IPS-15b (cell line): ENCODE measurements around the gene FAM120A.

Experiments
- H3K27me3 ChIP-seq: one replicate; pipeline ENCODE4 v1.6.1; 2013; ENCODE audit warnings: low read length; ENCODE audit not compliant: control insufficient read depth, insufficient read depth
- H3K36me3 ChIP-seq: one replicate; pipeline ENCODE4 v1.6.1; 2013; ENCODE audit warnings: low read length; ENCODE audit not compliant: control insufficient read depth, insufficient read depth
- H3K4me1 ChIP-seq: one replicate; pipeline ENCODE4 v1.6.1; 2013; ENCODE audit warnings: mild to moderate bottlenecking, low read length; ENCODE audit not compliant: control insufficient read depth, insufficient read depth
- H3K4me3 ChIP-seq: one replicate; pipeline ENCODE4 v1.5.1; 2013; ENCODE audit warnings: low read depth, low read length
- H3K9ac ChIP-seq: one replicate; pipeline ENCODE4 v1.6.1; 2013; ENCODE audit warnings: low read depth, mild to moderate bottlenecking, low read length
- H3K9me3 ChIP-seq: one replicate; pipeline ENCODE4 v1.6.1; 2013; ENCODE audit warnings: mild to moderate bottlenecking, low read length; ENCODE audit not compliant: control insufficient read depth, insufficient read depth

Gene FAM120A

DNA sequence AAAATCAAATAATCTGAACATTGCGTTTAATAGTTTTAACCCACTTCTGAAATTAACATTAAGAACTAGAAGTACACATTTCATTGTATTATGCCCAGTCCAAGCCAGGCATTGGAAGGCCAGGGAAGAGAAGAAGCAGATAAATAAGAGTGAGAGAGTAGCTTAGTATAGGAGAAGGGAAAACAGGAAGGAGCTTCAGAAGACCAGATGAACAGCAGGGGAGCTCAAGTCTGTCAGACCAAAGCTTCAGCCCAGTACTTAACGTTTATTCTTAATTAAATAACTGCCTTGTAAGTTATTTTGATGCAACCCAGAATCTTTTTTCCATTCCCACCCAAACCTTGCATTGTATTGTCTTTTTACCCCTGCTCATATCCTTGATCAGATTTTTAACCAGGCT, 13.4 kb downstream of the FAM120A start:
- no peaks in the 10 kb centered on the region for H3K36me3 ChIP-seq
- no peak overlapping the region for H3K9ac ChIP-seq
- no peak overlapping the region for H3K4me3 ChIP-seq
- no peaks in the 10 kb centered on the region for H3K27me3 ChIP-seq
- peaks cover 42% of the 10 kb centered on the region for H3K4me1 ChIP-seq
- no peaks in the 10 kb centered on the region for H3K9me3 ChIP-seq

DNA sequence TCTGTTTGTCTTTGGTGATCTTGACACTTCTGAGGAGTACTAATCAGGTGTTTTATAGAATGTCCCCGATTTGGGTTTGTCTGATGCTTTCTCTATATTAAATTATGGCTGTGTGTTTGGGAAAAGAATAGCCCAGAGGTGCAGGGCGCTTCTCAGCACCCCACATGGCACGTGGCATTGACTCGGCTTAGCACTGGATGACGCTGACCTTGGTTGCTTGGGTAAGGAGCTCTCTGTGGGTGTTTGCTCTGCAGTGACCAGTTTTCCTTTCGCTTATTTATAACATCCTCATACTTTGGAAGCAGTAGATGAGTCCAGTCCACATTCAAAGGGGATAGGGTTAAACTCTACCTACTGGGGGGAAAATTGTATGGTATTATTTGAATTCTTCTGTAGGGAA, 14.4 kb downstream of the FAM120A start:
- Histone ChIP-seq H3K9ac (no peak overlapping the region), H3K4me1 (peaks cover 39% of the 10 kb centered on the region), H3K9me3 (no peaks in the 10 kb centered on the region), H3K36me3 (no peaks in the 10 kb centered on the region), H3K27me3 (no peaks in the 10 kb centered on the region), H3K4me3 (no peak overlapping the region)

DNA sequence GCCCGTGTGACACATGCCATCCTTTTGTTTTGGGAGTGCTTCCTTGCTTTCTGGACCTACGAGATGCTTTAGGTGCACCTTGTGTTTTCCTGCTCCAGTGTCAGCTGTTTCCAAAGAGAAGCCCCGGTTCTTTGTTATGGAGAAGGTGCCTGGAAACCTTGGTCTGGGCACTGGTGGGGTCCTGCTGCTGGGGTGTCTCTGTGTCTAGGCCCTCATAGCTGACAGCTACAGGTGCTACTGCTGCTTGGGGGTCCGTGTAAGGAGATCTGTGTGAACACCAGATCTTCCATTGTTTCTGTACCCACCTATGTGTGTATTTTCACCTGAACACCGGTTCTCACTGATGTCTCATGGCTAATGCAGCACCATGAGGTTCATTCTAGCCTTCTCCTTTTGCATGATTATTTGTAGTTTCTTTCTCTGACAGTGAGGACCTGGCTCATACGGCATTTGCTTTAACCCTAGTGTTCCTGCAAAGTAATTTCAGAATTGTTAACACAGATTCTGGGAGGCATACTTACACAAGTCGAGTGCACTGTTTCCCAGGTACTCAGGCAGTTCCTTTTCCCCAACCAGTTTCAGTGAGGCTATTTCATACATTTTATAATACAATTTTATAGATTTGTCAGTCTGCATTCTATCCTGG, 15.1 kb downstream of the FAM120A start:
- Histone ChIP-seq H3K9me3 (no peaks in the 10 kb centered on the region), H3K4me3 (no peak overlapping the region), H3K9ac (no peak overlapping the region), H3K27me3 (no peaks in the 10 kb centered on the region), H3K4me1 (peaks cover 37% of the 10 kb centered on the region), H3K36me3 (no peaks in the 10 kb centered on the region)

DNA sequence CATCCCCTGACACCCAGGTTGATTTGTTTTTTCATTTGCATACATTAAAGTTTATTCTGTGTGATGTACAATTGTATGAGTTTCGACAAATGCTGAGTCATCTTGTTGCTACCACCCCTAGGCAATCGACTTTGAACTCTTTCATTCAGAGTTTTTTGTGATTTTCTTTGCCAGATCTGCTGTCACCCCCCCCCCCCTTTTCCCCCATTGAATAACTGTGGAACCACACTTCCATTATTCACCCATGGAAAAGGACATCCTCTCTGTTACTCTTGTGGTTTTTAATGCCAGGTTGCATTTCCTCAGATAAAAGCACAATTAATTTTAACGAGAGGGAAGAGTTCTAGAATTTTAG, 15.6 kb downstream of the FAM120A start:
- Histone ChIP-seq H3K27me3 (no peaks in the 10 kb centered on the region), H3K9me3 (no peaks in the 10 kb centered on the region), H3K4me1 (peaks cover 37% of the 10 kb centered on the region), H3K4me3 (no peak overlapping the region), H3K36me3 (no peaks in the 10 kb centered on the region), H3K9ac (no peak overlapping the region)

DNA sequence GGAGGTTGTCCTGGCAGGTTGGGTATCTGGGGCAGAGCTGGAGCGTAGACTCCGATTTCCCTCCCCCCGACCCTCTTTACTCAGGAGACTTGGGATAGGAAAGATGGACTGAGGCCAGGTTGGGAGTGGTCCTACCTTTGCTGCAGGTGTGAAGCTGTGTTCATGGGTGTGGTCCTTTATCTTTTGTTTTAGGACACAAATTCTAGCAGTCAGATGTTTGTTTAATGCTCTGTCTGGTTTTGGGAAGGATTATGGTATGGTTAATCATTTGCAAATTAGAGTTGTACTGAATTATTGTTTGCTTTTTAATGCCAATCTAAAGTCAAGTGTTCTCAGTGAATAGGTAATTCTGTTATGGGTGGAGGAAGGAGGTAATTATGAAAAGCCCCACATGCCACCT, 16.0 kb downstream of the FAM120A start:
- no peaks in the 10 kb centered on the region for H3K27me3 ChIP-seq
- no peaks in the 10 kb centered on the region for H3K9me3 ChIP-seq
- no peak overlapping the region for H3K4me3 ChIP-seq
- H3K9ac ChIP-seq, result no peak overlapping the region
- H3K36me3 ChIP-seq, result no peaks in the 10 kb centered on the region
- H3K4me1 ChIP-seq, result peaks cover 37% of the 10 kb centered on the region

DNA sequence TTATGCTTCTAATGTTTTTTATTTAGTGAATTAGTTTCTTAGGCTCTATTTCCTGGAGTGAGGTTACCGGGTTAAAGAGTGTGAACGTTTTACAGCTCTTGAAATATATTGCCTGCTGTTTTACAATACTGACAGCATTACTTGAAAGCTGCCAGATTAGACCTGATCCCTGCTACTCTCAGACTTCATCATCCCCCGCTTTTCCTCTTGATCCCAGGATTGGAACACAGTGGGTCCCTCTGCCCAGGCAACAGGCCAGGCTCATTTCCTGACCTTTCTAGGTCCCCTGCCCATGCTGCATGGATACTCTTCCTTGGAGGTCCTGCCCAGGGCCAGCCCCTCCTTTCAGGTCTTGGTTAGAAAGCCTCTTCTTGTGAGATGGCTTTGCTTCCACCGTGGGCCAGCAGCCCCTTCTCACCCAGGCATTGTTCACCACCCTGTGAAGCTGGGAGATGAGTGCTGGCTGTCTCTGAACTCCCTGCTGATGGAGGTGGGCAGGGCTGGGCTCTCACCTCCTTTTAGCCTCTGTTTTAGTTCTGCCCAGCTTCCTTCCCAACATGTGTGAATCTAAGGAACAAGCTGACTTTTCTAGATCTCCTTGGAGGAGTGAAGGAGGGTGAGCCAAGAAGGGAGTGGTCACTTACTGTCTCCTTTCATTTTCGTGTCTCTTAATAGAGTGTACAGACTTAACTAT, 17.4 kb downstream of the FAM120A start:
- no peaks in the 10 kb centered on the region for H3K36me3 ChIP-seq
- no peak overlapping the region for H3K9ac ChIP-seq
- H3K4me1 ChIP-seq, result peaks cover 34% of the 10 kb centered on the region
- H3K4me3 ChIP-seq, result no peak overlapping the region
- H3K27me3 ChIP-seq, result no peaks in the 10 kb centered on the region
- H3K9me3 ChIP-seq, result no peaks in the 10 kb centered on the region

DNA sequence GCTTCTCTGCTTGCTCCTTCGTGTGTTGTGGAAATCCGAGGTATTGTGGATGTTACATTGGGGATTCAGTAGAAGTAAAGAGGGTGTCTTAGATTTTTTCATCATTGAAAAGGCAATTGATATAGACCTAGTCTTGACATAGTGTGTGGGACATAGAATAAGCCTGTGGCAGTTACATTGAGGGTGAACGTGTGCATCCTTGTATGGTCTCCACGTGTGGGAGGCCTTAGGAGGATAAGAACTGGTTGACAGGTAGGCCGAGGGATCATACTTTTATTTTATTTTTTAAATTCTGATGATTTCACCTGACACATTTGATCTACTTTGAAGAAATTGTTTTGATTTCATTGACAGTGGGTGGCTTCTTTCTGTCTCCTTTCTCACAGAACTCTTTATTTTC, 18.9 kb downstream of the FAM120A start:
- Histone ChIP-seq H3K4me1 (peaks cover 22% of the 10 kb centered on the region), H3K36me3 (no peaks in the 10 kb centered on the region), H3K4me3 (no peak overlapping the region)

DNA sequence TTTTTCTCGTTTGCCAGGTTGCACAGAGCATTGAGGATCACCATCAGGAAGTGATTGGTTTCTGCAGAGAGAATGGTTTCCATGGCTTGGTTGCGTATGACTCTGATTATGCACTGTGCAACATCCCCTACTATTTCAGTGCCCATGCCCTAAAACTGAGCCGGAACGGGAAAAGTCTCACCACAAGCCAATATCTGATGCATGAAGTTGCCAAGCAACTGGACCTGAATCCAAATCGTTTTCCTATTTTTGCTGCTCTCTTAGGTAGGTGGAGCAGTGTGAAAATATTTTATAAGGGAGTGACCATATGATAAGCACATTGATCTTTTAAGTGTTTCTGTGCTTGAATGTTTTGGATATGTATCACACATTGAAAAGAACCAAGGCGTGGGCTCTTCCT, 19.6 kb downstream of the FAM120A start:
- no peaks in the 10 kb centered on the region for H3K36me3 ChIP-seq
- H3K9ac ChIP-seq, result no peak overlapping the region
- H3K9me3 ChIP-seq, result no peaks in the 10 kb centered on the region
- peaks cover 18% of the 10 kb centered on the region for H3K4me1 ChIP-seq
- H3K4me3 ChIP-seq, result no peak overlapping the region
- H3K27me3 ChIP-seq, result no peaks in the 10 kb centered on the region

More for the DNA sequence above, 18.9 kb downstream of the FAM120A start:
- Histone ChIP-seq H3K27me3 (no peaks in the 10 kb centered on the region), H3K9me3 (no peaks in the 10 kb centered on the region), H3K9ac (no peak overlapping the region)

DNA sequence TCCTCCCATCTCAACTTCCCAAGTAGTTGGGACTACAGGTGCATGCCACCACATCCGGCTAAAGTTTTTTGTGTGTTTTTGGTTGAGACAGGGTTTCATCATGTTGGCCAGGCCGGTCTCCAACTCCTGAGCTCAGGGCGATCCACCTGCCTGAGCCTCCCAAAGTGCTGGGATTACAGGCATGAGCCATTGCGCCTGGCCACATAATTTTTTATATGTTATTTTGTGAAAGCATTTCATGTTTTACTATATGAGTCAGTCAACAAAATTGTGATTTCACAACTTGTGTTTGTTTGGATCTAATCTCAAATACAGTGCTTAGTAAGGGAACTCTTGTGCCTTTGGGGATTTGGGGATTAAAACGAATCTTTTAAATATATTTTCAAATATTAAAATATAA, 21.9 kb downstream of the FAM120A start:
- no peak overlapping the region for H3K9ac ChIP-seq
- peaks cover 8% of the 10 kb centered on the region for H3K4me1 ChIP-seq
- no peaks in the 10 kb centered on the region for H3K9me3 ChIP-seq
- H3K27me3 ChIP-seq, result no peaks in the 10 kb centered on the region
- no peaks in the 10 kb centered on the region for H3K36me3 ChIP-seq
- H3K4me3 ChIP-seq, result no peak overlapping the region

DNA sequence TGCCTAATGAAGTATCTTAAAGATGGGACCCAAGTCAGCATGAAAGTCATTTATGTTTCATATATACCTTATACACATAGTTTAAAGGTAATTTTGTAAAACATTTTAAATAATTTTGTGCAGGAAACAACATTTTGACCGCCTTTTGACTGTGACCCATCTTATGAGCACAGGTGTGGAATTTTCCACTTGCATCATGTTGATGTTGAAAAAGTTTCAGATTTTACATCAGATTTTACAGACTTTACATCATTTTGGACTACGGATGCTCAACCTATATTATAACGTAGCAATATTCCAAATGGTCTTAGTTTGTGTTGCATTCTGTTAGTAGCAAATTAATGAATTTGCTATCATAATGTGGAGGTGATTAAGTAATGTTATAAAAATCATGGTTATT, 23.6 kb downstream of the FAM120A start:
- H3K4me3 ChIP-seq, result no peak overlapping the region
- H3K36me3 ChIP-seq, result no peaks in the 10 kb centered on the region
- H3K4me1 ChIP-seq, result peaks cover 3% of the 10 kb centered on the region
- H3K9ac ChIP-seq, result no peak overlapping the region
- H3K9me3 ChIP-seq, result no peaks in the 10 kb centered on the region
- no peaks in the 10 kb centered on the region for H3K27me3 ChIP-seq

DNA sequence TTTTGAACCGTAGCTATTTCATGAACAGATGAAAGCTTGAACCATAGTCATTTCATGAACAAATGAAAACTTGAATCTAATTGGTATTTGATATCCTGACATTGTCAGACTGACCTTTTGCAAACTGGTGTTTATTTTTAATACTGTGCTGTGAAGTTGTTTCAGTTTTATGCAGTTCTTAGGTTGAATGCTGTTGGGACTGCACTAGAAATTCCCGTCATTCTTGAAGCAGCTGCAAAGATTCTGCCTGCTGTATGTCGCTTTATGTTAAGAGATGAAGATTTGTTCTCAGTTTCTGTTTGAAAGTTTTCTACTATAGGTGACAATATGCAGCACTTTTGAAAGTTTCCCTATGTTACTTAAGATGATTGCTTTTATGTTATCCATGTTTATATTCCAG, 24.4 kb downstream of the FAM120A start:
- H3K36me3 ChIP-seq, result no peaks in the 10 kb centered on the region
- H3K4me3 ChIP-seq, result no peak overlapping the region
- H3K9me3 ChIP-seq, result no peaks in the 10 kb centered on the region
- no peaks in the 10 kb centered on the region for H3K27me3 ChIP-seq
- H3K4me1 ChIP-seq, result peaks cover 3% of the 10 kb centered on the region
- no peak overlapping the region for H3K9ac ChIP-seq

DNA sequence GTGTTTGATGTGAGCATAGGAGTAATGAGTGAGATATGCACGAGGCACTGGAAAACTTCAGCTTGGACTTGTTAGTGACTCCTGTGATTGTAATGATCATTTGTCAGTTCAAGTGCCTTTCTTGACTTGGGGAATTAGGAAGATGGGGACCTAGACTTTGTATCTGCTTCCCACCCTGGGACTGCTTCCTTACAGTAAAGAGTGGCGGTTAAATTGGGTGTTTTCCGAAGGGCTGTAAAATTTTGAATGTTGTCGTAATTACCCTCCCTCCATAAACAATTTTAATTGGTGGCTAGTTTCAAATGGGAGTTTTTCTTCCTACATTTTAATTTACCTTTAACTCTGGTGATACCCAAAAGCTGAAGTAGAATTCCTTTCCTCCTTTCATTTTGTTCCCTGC, 25.4 kb downstream of the FAM120A start:
- Histone ChIP-seq H3K9me3 (no peaks in the 10 kb centered on the region), H3K4me1 (peaks cover 3% of the 10 kb centered on the region), H3K9ac (no peak overlapping the region), H3K27me3 (no peaks in the 10 kb centered on the region), H3K36me3 (no peaks in the 10 kb centered on the region), H3K4me3 (no peak overlapping the region)
